ENCODE results near the gene RAD51B. TPM values are rescaled to one million over a fixed set of nuclear protein-coding genes. Genes with fewer than 3 reads are reported as not detected.

RAD51B gene
- total and polyA plus RNA-seq, 9 of the 15 experiments (the other 6 are each of a cell fraction or from before 2014, with no cell fraction given), result 8.5 to 17.3 (median 11.3) TPM

DNA sequence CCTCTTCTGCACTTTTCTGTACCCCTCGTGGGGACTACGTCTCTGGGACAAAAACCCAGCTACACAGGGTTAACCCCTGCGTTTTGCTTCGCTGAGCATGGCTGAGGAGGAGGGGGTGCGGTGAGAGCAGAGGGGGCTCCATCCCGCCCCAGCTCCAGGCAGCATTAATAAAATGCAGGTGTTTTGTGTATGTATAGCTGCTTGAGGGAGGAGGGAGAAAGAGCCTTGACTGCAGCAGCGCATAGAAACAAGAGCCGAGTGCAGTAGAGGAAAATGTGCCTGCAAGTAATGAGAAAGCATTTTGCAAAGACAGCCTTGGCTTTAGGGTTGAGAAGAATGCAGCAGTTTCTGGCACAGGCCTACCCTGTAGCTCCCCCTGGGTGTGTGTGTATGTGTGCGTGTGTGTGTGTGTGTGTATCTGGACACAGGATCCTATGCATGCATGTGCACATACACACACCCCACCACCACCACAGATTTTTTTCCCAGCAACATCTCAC, 869.3 kb downstream of the RAD51B start (continued):
- TF ChIP-seq, protein P1, sequence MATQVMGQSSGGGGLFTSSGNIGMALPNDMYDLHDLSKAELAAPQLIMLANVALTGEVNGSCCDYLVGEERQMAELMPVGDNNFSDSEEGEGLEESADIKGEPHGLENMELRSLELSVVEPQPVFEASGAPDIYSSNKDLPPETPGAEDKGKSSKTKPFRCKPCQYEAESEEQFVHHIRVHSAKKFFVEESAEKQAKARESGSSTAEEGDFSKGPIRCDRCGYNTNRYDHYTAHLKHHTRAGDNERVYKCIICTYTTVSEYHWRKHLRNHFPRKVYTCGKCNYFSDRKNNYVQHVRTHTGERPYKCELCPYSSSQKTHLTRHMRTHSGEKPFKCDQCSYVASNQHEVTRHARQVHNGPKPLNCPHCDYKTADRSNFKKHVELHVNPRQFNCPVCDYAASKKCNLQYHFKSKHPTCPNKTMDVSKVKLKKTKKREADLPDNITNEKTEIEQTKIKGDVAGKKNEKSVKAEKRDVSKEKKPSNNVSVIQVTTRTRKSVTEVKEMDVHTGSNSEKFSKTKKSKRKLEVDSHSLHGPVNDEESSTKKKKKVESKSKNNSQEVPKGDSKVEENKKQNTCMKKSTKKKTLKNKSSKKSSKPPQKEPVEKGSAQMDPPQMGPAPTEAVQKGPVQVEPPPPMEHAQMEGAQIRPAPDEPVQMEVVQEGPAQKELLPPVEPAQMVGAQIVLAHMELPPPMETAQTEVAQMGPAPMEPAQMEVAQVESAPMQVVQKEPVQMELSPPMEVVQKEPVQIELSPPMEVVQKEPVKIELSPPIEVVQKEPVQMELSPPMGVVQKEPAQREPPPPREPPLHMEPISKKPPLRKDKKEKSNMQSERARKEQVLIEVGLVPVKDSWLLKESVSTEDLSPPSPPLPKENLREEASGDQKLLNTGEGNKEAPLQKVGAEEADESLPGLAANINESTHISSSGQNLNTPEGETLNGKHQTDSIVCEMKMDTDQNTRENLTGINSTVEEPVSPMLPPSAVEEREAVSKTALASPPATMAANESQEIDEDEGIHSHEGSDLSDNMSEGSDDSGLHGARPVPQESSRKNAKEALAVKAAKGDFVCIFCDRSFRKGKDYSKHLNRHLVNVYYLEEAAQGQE (IDR thresholded peaks at IDR 0.05; ENCODE audit: borderline replicate concordance), result peak; percentile 9; the same call in 1 of the 2 replicates
- TF ChIP-seq, protein P1 (CRISPR knock-in tag; IDR thresholded peaks at IDR 0.05; ENCODE audit: low read depth), result no peak
- TF ChIP-seq, protein P2, sequence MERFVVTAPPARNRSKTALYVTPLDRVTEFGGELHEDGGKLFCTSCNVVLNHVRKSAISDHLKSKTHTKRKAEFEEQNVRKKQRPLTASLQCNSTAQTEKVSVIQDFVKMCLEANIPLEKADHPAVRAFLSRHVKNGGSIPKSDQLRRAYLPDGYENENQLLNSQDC (CRISPR knock-in tag; IDR thresholded peaks at IDR 0.05), result no peak
- no peak for TF ChIP-seq ZNF133 (CRISPR knock-in tag; IDR thresholded peaks at IDR 0.05)
- no peak for TF ChIP-seq PRMT5 (CRISPR knock-in tag; IDR thresholded peaks at IDR 0.05)
- no peak for TF ChIP-seq TBP (optimal IDR thresholded peaks at IDR 0.05; ENCODE audit: low read depth, low read length)
- peak in 1 of 2 experiments; percentile 40; a peak in 2 of 4 replicates for TF ChIP-seq RAD21 (CRISPR knock-in tag; conservative IDR thresholded peaks at IDR 0.05 in 1 of 2, IDR thresholded peaks at IDR 0.05 in 1 of 2)

All from K562 (cell line).